NB4 (cell line): ENCODE data around the gene TNFSF13.

Experiments used
- DNase-seq: peaks from one replicate; pipeline ENCODE4 v3.0.0; 2010; ENCODE audit warnings: low read depth
- H3K4me3 ChIP-seq: one replicate; pipeline ENCODE4 v1.5.1; 2011; ENCODE audit warnings: mild to moderate bottlenecking, low read depth, low read length, moderate library complexity
- CTCF ChIP-seq: IDR thresholded peaks from one replicate; pipeline ENCODE4 v1.5.1; 2012; ENCODE audit warnings: low read depth, low read length
- MYC ChIP-seq: IDR thresholded peaks from 2 replicates; pipeline ENCODE4 v1.6.1; 2011; ENCODE audit warnings: low read depth, low read length
- POLR2A ChIP-seq: IDR thresholded peaks from 2 replicates; pipeline ENCODE4 v1.6.1; 2011; ENCODE audit warnings: mild to moderate bottlenecking; ENCODE audit not compliant: insufficient read length; ENCODE audit errors: extremely low read depth
- TF ChIP-seq, protein P1 (sequence below): IDR thresholded peaks from 2 replicates; pipeline ENCODE4 v1.6.1; 2011; ENCODE audit warnings: low read depth, low read length

TNFSF13 gene

GRCh38 chr17:7513850-7514419 is 44.6 kb upstream of the TNFSF13 start:
- TF ChIP-seq, protein P1, sequence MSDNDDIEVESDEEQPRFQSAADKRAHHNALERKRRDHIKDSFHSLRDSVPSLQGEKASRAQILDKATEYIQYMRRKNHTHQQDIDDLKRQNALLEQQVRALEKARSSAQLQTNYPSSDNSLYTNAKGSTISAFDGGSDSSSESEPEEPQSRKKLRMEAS, result no peak
- no peak for TF ChIP-seq MYC
- H3K4me3 ChIP-seq, result no peak overlapping the region
- no peak for DNase-seq

- DNase-seq, result peak; percentile 16
- no peak overlapping the region for H3K4me3 ChIP-seq
- no peak for TF ChIP-seq POLR2A
- TF ChIP-seq, protein P1, result no peak
- no peak for TF ChIP-seq CTCF
- no peak for TF ChIP-seq MYC
These were observed 42.5 kb upstream of the TNFSF13 start for GRCh38 chr17:7515911-7516610.

- peak; percentile 39 for DNase-seq
- TF ChIP-seq CTCF (peak; percentile 27), POLR2A (no peak)
- H3K4me3 ChIP-seq, result no peak overlapping the region
These were observed 35.5 kb upstream of the TNFSF13 start for GRCh38 chr17:7523033-7523432.

- TF ChIP-seq MYC (no peak), CTCF (no peak), POLR2A (no peak)
- TF ChIP-seq, protein P1, result no peak
- no peak for DNase-seq
- no peak overlapping the region for H3K4me3 ChIP-seq
These were observed 29.7 kb upstream of the TNFSF13 start for GRCh38 chr17:7528842-7529241.

DNA sequence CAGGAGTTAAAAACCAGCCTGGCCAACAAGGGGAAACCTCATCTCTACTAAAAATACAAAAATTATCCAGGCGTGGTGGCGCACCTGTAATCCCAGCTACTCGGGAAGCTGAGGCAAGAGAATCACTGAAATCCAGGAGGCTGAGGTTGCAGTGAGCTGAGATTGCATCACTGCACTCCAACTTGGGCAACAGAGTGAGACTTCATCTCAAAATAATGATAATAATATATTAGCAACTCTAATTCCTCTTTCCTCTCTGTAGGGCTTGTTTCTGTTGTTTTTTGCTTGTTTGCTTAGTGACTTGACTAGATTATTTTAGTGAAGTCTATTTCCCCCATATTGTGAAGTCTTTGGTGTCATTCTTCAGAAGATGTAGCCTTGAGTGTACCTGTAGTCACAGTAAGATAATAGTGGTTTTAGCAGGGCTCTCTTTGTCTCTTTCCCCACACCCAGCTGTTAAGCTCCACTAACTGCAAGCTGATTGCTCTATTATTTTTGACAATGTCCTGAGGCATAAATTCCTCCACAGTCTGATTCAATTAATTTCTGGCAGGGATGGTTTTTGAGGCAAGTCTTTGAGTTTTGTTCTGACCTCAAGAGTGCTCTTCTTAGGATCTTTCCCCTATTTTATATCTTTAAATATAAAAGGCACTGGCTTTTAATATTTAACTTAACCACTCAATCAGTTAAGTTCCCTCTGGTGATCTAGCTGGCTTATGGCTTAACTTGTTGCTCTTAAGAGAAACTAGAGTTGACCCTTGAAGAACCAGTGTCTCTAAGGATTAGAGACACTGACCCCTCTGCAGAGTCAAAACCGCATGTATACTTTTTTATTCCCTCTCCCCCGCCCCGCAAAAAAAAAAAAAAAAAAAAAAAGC is 28.3 kb upstream of the TNFSF13 start:
- TF ChIP-seq MYC, result no peak
- TF ChIP-seq CTCF, result no peak
- TF ChIP-seq, protein P1, result no peak
- TF ChIP-seq POLR2A, result no peak
- DNase-seq, result no peak
- H3K4me3 ChIP-seq, result no peak overlapping the region

DNA sequence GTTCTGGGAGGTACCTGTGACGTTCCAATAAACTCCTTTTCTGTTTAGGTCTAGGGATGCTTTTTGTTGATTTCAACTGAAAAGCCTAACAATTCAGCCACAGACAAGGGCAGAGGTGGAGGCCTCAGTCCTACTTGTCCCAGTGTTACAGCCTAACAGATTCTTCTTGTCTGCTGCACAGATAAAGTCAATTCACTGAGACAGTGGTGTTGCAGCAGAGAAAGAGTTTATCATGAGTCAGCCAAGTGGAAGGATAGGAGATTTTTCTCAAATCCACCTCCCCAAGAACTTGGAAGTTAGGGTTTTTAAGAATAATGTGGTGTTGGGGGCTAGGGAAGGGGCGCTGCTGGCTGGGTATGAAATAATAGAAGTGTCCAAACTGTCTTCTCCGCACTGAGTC is 20.5 kb upstream of the TNFSF13 start:
- TF ChIP-seq POLR2A, result no peak
- TF ChIP-seq, protein P1, result no peak
- no peak for TF ChIP-seq MYC
- TF ChIP-seq CTCF, result no peak
- DNase-seq, result no peak
- no peak overlapping the region for H3K4me3 ChIP-seq
